ENCODE results near the gene RRP1. TPM values are rescaled to one million over a fixed set of nuclear protein-coding genes. Genes with fewer than 3 reads are reported as not detected.

RRP1 gene, protein sequence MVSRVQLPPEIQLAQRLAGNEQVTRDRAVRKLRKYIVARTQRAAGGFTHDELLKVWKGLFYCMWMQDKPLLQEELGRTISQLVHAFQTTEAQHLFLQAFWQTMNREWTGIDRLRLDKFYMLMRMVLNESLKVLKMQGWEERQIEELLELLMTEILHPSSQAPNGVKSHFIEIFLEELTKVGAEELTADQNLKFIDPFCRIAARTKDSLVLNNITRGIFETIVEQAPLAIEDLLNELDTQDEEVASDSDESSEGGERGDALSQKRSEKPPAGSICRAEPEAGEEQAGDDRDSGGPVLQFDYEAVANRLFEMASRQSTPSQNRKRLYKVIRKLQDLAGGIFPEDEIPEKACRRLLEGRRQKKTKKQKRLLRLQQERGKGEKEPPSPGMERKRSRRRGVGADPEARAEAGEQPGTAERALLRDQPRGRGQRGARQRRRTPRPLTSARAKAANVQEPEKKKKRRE
- total RNA-seq, result 17.9 TPM

DNA sequence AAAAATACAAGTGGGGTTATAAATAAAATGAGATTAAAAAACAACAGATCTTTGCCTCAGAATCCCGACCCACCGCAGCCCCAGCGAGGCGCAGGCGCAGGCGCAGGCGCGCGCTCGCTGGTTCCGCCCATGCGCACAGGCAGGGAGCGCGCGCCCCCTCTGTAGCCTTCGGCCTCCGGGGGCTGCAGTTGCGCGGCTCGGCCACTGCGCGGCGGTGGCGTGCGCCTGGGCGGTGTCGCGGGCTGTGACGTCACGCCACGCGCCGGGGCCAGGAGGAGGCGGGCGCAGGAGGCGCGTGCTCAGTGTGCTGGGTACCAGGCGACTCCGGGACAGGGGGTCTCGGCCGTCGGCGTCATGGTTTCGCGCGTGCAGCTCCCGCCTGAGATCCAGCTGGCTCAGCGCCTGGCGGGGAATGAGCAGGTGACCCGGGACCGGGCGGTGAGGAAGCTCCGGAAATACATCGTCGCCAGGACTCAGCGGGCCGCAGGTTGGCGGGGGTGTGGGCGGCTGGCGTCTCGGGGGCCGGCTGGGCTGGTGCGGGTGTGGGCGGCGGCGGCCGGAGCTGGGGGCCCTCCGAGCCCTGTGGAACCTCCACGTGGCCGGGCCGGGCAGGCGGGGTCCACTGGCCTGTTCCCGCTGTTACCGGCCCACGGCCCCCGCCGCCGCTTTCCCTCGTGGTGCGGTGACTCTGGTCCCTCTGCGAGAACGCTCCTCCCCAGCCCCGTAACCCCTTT is at the start of gene RRP1:
RRP1 (plus strand) TSS at position 302 of the 734 bp plus-strand sequence; CDS start at position 355, 53 bp downstream.

DNA sequence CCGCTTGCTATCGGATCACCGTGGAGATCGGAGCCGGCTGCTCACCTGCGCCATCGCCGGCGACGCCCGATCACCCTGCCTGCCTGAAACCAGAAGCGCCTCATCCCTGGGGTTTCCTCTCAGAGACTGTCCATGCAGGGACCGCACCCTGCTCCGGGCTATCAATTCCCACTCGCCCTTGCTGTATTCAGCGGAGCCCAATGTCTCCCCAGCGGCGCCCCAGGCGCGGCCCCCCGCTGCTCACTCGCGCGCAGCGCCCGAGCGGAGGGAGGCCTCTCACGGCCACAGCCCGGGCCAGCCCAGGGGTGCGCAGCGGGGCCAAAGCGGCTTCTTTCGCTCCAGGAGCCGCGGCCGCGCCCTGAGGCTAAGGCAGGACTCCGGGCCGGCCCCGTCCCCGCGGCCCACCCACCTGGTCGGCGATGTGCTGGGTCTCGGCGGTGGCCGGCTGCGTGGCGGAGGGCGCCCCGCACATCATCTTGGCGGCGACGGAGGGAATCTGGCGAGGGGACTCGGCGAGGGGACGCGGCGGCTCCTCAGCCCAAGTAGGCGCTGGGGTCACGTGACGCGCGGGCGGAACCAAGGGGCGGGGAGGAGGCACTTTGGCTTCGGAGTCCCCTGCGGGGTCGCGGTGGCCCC is 13.5 kb upstream of the RRP1 start, which contains the start of gene CSTB:
CSTB (minus strand) TSS at position 514 of the 636 bp plus-strand sequence; CDS start at position 475, 39 bp downstream.

Small RNA genes lying within 50 kb of the gene (small RNA-seq; reads per million reads assigned to genes)
- not detected for gene AP001052.1 (ENCODE audit: low replicate concordance)

Other genes starting within 250 kb of the RRP1 start
- gene HSF2BP, start 130.1 kb upstream of the RRP1 start, total RNA-seq, result 3.0 TPM
- gene RRP1B, start 130.0 kb upstream of the RRP1 start, total RNA-seq, result 21.1 TPM
- 83.4 TPM for gene PDXK, start 70.4 kb upstream of the RRP1 start, total RNA-seq
- gene CSTB, start 13.3 kb upstream of the RRP1 start, total RNA-seq, result 11.8 TPM
- gene AGPAT3, start 75.6 kb downstream of the RRP1 start, total RNA-seq, result 44.7 TPM
- gene TRAPPC10, start 222.7 kb downstream of the RRP1 start, total RNA-seq, result 44.8 TPM